GM11168 (cell line): ENCODE results near the gene CDKN2B.
"Not testable (repeated sequence)": the region's sequence is repeated elsewhere in the genome, so short reads cannot be mapped to it uniquely, and the experiment has no call there.

Experiments used
- in situ Hi-C: fragments of 300-500 bp; cut with MboI; formaldehyde crosslinking; loops from one replicate; pipeline ENCODE4 v1.12.0; 2022; ENCODE audit warnings: low sequenced_read_pairs; ENCODE audit not compliant: unreplicated experiment

The CDKN2B gene

GRCh38 chr9:21974343-21974721 lies 34.8 kb downstream of the CDKN2B start:
- in situ Hi-C loops = no loop called here

DNA sequence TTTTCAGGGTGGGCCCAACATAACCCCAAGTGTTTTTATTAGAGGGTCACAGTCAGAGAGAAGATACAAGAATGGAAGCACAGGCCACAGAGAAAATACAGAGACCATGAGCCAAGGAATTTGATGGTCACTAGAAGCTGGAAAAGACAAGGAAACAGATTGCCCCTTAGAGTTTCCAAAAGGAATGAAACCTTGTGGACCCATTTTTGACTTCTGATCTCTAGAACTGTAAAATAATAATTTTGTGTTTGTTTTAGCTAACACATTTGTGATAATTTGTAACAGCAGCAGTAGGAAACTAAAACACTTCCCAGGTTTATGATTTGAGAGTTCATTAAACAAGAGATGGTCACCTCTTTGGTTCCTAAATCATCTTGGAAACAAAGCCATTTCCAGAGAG lies 36.7 kb downstream of the CDKN2B start:
- in situ Hi-C loops = no loop called here

DNA sequence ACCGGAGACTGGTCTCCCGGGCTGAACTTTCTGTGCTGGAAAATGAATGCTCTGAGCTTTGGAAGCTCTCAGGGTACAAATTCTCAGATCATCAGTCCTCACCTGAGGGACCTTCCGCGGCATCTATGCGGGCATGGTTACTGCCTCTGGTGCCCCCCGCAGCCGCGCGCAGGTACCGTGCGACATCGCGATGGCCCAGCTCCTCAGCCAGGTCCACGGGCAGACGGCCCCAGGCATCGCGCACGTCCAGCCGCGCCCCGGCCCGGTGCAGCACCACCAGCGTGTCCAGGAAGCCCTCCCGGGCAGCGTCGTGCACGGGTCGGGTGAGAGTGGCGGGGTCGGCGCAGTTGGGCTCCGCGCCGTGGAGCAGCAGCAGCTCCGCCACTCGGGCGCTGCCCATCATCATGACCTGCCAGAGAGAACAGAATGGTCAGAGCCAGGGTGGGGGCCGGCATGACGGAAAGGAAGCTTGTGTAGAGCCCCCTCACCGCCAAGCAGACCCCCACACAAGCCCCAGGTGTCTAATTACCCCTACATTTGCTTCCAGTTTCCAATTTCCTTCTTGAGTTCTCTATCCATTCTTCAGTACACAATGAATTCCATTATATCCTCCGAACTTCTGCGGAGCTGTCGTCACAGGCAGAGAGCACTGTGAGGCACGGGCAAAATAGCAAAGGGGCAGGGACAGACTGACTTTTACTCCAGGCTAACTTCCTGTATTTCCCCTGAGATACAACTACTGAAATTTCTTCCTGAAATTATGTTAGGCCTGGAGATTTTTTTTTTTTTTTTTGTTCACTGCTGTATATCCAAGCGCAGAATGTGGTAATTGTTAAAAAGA lies 38.1 kb downstream of the CDKN2B start:
- in situ Hi-C loops = no loop called here

GRCh38 chr9:21969951-21970799 lies 38.9 kb downstream of the CDKN2B start:
- in situ Hi-C loops = loop anchor here (10.0 kb wide), 1 partner anchor 65 kb away; no protein-coding TSS in a partner anchor

DNA sequence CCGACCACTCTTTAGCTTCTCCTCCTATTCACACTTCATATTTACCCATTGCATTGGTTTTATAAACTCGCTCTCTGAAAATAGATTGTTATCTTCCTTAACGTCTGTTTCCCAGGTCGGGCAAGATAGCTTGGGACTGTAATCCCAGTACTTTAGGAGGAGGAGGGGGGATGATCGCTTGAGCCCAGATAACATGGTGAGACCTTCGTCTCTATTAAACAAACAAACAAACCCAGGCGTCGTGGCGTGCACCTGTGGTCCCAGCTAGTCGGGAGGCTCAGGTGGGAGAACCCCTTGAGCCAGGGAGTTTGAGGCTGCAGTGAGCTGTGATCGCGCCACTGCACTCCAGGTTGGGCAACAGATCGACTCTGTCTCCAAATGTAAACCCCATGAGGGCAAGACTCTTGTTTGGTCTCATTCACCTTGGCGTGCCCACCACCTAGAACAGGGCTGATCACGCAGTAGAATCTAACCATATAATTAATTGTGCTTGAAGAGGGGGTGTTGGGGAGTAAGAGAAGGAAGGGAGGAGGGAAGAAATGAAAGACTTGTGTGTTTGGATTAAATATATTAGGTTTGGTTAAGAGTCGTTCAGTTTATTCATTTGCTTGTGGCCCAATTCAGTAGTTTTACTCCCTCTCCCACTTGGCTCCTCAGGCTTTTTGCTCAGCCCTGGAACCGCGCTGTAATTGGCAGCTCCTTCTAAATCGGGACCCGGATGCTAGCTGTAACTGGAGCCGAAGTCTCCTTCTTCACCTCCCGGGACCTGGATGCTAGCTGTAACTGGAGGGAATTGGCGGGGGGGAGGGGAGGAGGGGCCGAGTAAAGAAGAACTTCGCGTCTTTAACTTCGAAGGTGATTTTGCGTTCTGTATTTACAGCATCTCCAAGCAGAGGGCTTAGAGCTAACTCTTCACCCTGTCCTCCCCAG lies 39.8 kb downstream of the CDKN2B start:
- in situ Hi-C loops = loop anchor here (10.0 kb wide), 1 partner anchor 66 kb away; no protein-coding TSS in a partner anchor

- in situ Hi-C loops = loop anchor here (10.0 kb wide), 1 partner anchor 66 kb away; no protein-coding TSS in a partner anchor
Observed at GRCh38 chr9:21968331-21969010, 40.6 kb downstream of the CDKN2B start.

GRCh38 chr9:21967702-21968101 lies 41.4 kb downstream of the CDKN2B start:
- in situ Hi-C loops = loop anchor here (10.0 kb wide), 1 partner anchor 67 kb away; no protein-coding TSS in a partner anchor

GRCh38 chr9:21967169-21967568 lies 41.9 kb downstream of the CDKN2B start:
- in situ Hi-C loops = loop anchor here (10.0 kb wide), 1 partner anchor 68 kb away; no protein-coding TSS in a partner anchor

DNA sequence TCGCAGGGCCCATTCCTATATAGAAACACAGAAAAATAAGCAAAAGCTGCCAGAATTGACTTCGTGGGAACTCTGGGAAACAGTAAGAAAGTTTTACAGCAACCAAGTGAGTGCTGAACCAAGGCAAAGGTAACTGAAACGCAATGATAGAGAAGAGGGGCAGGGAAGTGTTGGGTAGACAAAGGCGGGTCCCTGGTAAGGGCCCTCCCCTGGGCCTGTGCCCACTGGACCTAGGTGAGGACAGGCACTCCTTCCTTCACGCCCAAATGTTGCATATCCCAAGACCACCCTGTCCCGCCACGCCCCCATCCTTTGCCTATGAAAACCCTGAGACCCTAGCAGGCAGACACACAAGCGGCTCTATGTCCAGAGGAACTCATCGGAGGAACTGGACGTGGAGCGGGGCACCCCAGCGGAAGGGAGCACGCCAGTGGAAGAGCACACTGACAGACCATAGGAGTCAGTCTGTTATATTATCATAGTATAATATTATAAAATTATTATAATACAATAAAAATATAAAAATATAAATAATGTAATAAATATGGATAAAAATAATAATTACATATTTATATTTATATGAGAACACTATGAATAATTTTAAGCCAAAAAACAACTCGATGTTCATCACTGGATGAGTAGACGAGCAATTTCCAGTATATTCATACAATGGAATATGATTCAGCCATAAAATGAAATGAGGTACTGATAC lies 42.8 kb downstream of the CDKN2B start:
- in situ Hi-C loops = loop anchor here (10.0 kb wide), 1 partner anchor 69 kb away; no protein-coding TSS in a partner anchor

- in situ Hi-C loops = loop anchor here (10.0 kb wide), 1 partner anchor 69 kb away; no protein-coding TSS in a partner anchor
Observed at GRCh38 chr9:21965401-21965951, 43.6 kb downstream of the CDKN2B start.

GRCh38 chr9:21964925-21965385 lies 44.1 kb downstream of the CDKN2B start:
- in situ Hi-C loops = loop anchor here (10.0 kb wide), 1 partner anchor 70 kb away; no protein-coding TSS in a partner anchor

DNA sequence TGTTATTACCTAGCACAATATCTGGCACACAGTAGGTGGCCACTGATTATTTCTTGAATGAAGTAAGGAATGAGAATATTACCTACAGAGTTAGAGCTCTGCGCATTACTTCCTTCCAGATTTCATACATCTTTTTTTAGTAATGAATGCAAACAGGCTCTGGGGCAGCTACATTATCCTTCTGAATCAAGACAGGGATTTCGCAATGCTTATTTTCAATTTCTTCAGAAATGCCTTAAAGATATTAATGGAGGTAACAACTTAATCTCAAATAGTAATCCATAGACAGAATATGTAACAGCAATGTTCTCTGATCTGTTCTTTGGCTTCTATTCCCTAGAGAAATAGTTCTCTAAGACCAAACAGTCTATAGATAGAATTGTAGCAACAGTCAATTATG lies 47.5 kb downstream of the CDKN2B start:
- in situ Hi-C loops = loop anchor here (10.0 kb wide), 1 partner anchor 73 kb away; no protein-coding TSS in a partner anchor

DNA sequence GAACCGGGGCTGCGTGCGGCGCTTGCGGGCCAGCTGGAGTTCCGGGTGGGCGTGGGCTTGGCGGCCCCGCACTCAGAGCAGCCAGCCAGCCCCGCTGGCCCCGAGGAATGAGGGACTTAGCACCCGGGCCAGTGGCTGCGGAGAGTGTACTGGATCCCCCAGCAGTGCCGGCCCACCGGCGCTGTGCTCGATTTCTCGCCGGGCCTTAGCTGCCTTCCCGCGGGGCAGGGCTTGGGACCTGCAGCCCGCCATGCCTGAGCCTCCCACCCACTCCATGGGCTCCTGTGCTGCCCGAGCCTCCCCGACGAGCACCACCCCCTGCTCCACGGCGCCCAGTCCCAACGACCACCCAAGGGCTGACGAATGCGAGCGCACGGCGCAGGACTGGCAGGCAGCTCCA lies 49.8 kb downstream of the CDKN2B start:
- in situ Hi-C loops = not testable (repeated sequence)

DNA sequence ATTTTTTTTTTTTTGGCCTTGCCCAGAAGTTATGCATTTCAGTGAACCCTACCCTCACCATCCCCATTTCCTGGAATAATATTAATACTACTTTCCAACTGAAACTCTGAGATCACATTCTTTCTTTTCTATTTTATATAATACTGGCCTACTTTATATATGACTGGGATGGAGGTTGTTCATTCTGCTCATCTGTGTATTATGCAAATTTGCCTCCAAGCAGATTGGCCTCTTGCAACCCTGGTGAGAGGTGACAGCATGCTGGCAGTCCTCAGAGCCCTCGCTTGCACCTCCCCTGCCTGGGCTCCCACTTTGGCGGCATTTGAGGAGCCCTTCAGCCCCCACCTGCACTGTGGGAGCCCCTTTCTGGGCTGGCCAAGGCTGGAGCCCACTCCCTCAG lies 50.3 kb downstream of the CDKN2B start:
- in situ Hi-C loops = no loop called here
